ENCODE measurements around the gene TPSD1.
"Not testable (repeated sequence)": the region's sequence is repeated elsewhere in the genome, so short reads cannot be mapped to it uniquely, and the experiment has no call there.

DNA sequence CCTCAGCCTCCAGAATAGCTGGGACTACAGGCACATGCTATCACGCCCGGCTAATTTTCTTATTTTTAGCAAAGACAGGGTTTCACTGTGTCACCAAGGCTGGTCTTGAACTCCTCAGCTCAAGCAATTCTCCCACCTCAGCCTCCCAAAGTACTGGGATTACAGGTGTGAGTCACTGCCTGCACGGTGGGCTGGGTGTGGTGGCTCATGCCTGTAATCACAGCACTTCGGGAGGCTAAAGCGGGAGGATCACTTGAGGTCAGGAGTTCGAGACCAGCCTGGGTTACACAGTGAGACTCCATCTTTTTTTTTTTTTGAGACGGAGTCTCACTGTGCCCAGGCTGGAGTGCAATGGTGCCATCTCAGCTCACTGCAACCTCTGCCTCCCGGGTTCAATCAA, 36.9 kb downstream of the TPSD1 start:
- TF ChIP-seq, protein P1, sequence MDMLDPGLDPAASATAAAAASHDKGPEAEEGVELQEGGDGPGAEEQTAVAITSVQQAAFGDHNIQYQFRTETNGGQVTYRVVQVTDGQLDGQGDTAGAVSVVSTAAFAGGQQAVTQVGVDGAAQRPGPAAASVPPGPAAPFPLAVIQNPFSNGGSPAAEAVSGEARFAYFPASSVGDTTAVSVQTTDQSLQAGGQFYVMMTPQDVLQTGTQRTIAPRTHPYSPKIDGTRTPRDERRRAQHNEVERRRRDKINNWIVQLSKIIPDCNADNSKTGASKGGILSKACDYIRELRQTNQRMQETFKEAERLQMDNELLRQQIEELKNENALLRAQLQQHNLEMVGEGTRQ (IDR thresholded peaks at IDR 0.05; ENCODE audit: borderline replicate concordance, low read depth, low read length) = not testable (repeated sequence)
- TF ChIP-seq CHD2 (IDR thresholded peaks at IDR 0.05; ENCODE audit: low read length, partially characterized antibody); POLR2AphosphoS5 (IDR thresholded peaks at IDR 0.05; ENCODE audit: low read depth, low read length); JUND (IDR thresholded peaks at IDR 0.05); RXRA (IDR thresholded peaks at IDR 0.05; ENCODE audit: borderline replicate concordance, low read depth); RAD21 (IDR thresholded peaks at IDR 0.05; ENCODE audit: low read length): not testable (repeated sequence)
- TF ChIP-seq, protein P2, sequence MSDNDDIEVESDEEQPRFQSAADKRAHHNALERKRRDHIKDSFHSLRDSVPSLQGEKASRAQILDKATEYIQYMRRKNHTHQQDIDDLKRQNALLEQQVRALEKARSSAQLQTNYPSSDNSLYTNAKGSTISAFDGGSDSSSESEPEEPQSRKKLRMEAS (IDR thresholded peaks at IDR 0.05; ENCODE audit: low read depth) = not testable (repeated sequence)
